Left lung (tissue), 10 donors: ENCODE results near the gene METTL2B. TPM values are rescaled to one million over a fixed set of nuclear protein-coding genes. Genes with fewer than 3 reads are reported as not detected.
"Not testable (repeated sequence)": the region's sequence is repeated elsewhere in the genome, so short reads cannot be mapped to it uniquely, and the experiment has no call there.

Experiments
- ATAC-seq: fragments of 200-7000 bp; cut with Tn5 transposase; one replicate; pipeline ENCODE4 v1.9.1; 2020; ENCODE audit warnings: moderate library complexity
- DNase-seq, 4 donors: peaks; one replicate each; pipeline ENCODE4 v3.0.0-alpha.2; 2013 to 2020
- H3K27ac ChIP-seq, 2 donors: fragments of 200-600 bp; sonication (generic) in 1 of 2; one replicate each; pipeline versions ENCODE4 v1.5.0 to v1.8.0; 2020 to 2021
- H3K27me3 ChIP-seq, 2 donors: fragments of 200-600 bp; sonication (generic) in 1 of 2; one replicate each; pipeline versions ENCODE4 v1.5.0 to v1.8.0; 2020 to 2021
- H3K36me3 ChIP-seq, 2 donors: fragments of 200-600 bp; sonication (generic) in 1 of 2; one replicate each; pipeline versions ENCODE4 v1.5.0 to v1.8.0; 2020 to 2021
- H3K4me1 ChIP-seq, 2 donors: fragments of 200-600 bp; one replicate each; pipeline ENCODE4 v1.8.0; 2021
- H3K4me3 ChIP-seq, 2 donors: fragments of 200-600 bp; sonication (generic) in 1 of 2; one replicate each; pipeline versions ENCODE4 v1.5.0 to v1.8.0; 2020 to 2021; ENCODE audit warnings: mild to moderate bottlenecking in 1 of 2
- H3K9me3 ChIP-seq, 2 donors: fragments of 200-600 bp; sonication (generic) in 1 of 2; one replicate each; pipeline versions ENCODE4 v1.5.0 to v1.8.0; 2020 to 2021
- intact Hi-C, 2 donors: fragments of 100-400 bp; cut with DNase I; formaldehyde crosslinking; loops; one replicate each; pipeline versions ENCODE4 v1.11.2 to v1.14.2; 2022
- polyA plus RNA-seq, 6 donors: library from polyadenylated mRNA; unstranded; fragments of 120-200 nt; gene quantifications; one replicate each; pipeline ENCODE4 v1.2.1, GENCODE V29; 2013; ENCODE audit not compliant: insufficient read length in 6 of 6
- total RNA-seq, 2 donors: library from RNA; stranded (reverse); fragmentation: NEBNext Ultra II Directional; extraction: Animal tissue kit (Norgen Biotek cat#: 25700); gene quantifications; one replicate each; pipeline ENCODE4 v1.2.1, GENCODE V29; 2021
- TF ChIP-seq, protein P1 (sequence below), 2 donors: fragments of 200-600 bp; sonication (generic) in 1 of 2; IDR thresholded peaks; one replicate each; pipeline versions ENCODE4 v1.5.0 to v1.8.0; 2021; ENCODE audit warnings: antibody characterized with exemption in 2 of 2
- donor health status: DM: no; HTN: yes; CAD: no.
- donor health status: DM: no; HTN: no; CAD: no.

METTL2B gene
- total and polyA plus RNA-seq, 8 donors: 22.7 to 33.8 (median 29.0) TPM

DNA sequence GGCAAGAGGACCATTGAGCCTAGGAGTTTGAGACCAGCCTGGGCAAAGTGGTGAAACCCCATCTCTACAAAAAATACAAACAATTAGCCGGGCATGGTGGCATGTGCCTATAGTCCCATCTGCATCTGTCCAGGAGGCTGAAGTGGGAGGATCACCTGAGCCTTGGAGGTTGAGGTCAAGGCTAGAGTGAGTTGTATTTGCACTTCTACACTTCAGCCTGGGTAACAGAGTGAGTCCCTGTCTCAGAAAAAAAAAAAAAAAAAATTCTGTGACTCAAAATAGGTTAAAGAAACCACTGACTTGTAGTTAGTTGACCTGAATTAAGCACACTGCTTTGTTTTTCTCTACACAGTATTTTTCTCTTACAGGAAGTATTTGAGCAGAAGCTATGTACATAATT is 74.4 kb downstream of the METTL2B start:
- TF ChIP-seq, protein P1, sequence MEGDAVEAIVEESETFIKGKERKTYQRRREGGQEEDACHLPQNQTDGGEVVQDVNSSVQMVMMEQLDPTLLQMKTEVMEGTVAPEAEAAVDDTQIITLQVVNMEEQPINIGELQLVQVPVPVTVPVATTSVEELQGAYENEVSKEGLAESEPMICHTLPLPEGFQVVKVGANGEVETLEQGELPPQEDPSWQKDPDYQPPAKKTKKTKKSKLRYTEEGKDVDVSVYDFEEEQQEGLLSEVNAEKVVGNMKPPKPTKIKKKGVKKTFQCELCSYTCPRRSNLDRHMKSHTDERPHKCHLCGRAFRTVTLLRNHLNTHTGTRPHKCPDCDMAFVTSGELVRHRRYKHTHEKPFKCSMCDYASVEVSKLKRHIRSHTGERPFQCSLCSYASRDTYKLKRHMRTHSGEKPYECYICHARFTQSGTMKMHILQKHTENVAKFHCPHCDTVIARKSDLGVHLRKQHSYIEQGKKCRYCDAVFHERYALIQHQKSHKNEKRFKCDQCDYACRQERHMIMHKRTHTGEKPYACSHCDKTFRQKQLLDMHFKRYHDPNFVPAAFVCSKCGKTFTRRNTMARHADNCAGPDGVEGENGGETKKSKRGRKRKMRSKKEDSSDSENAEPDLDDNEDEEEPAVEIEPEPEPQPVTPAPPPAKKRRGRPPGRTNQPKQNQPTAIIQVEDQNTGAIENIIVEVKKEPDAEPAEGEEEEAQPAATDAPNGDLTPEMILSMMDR (IDR thresholded peaks at IDR 0.05): no peak
- H3K27ac ChIP-seq: no peak overlapping the region
- DNase-seq (no peak), ATAC-seq (no peak)
- H3K4me1 ChIP-seq: no peaks in the 10 kb centered on the region
- no peaks in the 10 kb centered on the region for H3K27me3 ChIP-seq
- intact Hi-C loops: no loop called here
- H3K36me3 ChIP-seq: peaks cover 0 to 36% of the 10 kb centered on the region in 2 donors
- H3K4me3 ChIP-seq: no peak overlapping the region
- H3K9me3 ChIP-seq: no peaks in the 10 kb centered on the region

DNA sequence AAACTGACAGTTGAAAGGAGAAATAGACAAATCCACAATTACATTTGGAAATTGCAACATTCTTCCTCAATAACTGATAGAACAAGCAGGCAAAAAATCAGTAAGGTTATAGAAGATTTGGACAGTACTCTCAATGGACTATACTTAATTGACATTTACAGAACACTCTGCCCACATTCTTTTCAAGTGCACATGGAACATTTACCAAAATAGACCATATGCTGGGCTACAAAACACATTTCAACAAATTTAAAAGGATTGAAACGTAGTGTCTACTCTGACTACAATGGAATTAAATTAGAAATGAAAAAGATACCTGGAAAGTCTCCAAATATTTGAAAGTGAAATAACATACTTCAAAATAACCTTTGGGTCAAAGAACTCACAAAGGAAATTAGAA is 77.8 kb downstream of the METTL2B start:
- intact Hi-C loops, DNase-seq, H3K27ac ChIP-seq, H3K27me3 ChIP-seq, ATAC-seq, H3K4me1 ChIP-seq, H3K9me3 ChIP-seq, H3K4me3 ChIP-seq, H3K36me3 ChIP-seq: not testable (repeated sequence)

Other genes starting within 250 kb of the METTL2B start
- gene LEP, start 235.5 kb upstream of the METTL2B start, total RNA-seq: under 1 TPM; 0.15 to 0.16 TPM
- under 1 TPM; 0.04 to 0.14 (median 0.08) TPM for gene LEP, start 235.5 kb upstream of the METTL2B start, polyA plus RNA-seq
- gene RBM28, start 132.8 kb upstream of the METTL2B start, total RNA-seq: 10 to 100 TPM; 21.5 to 37.5 TPM
- 10 to 100 TPM; 48.7 to 63.2 (median 60.0) TPM for gene RBM28, start 132.8 kb upstream of the METTL2B start, polyA plus RNA-seq
- under 1 TPM; 0.42 to 0.85 TPM for gene PRRT4, start 115.1 kb upstream of the METTL2B start, total RNA-seq
- gene PRRT4, start 115.1 kb upstream of the METTL2B start, polyA plus RNA-seq: 1 to 10 TPM; 2.3 to 3.8 (median 2.9) TPM
- 100 to 1,000 TPM in 1 of 2 donors, 10 to 100 TPM in 1; 60.6 to 106 TPM for gene IMPDH1, start 66.8 kb upstream of the METTL2B start, total RNA-seq
- 10 to 100 TPM; 32.4 to 49.4 (median 37.2) TPM for gene IMPDH1, start 66.8 kb upstream of the METTL2B start, polyA plus RNA-seq
- gene HILPDA, start 20.9 kb upstream of the METTL2B start, total RNA-seq: 10 to 100 TPM; 10.2 to 12.2 TPM
- gene HILPDA, start 20.9 kb upstream of the METTL2B start, polyA plus RNA-seq: 10 to 100 TPM; 32.2 to 39.1 (median 33.7) TPM
- 1 to 10 TPM; 1.1 to 3.4 TPM for gene GARIN1A, start 195.5 kb downstream of the METTL2B start, total RNA-seq
- gene GARIN1A, start 195.5 kb downstream of the METTL2B start, polyA plus RNA-seq: 1 to 10 TPM; 2.0 to 4.1 (median 2.8) TPM